Keratinocyte (primary cell): Measurements from ENCODE around the gene SLC25A15. TPM values are rescaled to one million over a fixed set of nuclear protein-coding genes. Genes with fewer than 3 reads are reported as not detected.

Experiments used
- DNase-seq: peaks from one replicate; pipeline ENCODE4 v3.0.0-alpha.2; 2011; ENCODE audit warnings: low read depth, missing footprints, low spot score
- FAIRE-seq: peaks from 2 replicates; lab custom pipeline; 2011; peaks lifted over from hg19 to GRCh38; lab: Jason Lieb, UNC
- H2AFZ ChIP-seq: 2 replicates; pipeline ENCODE4 v1.6.0; 2012; ENCODE audit warnings: low read length, control low read depth, inconsistent platforms; ENCODE audit not compliant: control insufficient read depth
- H3K27ac ChIP-seq: 2 replicates; pipeline ENCODE4 v1.5.1; 2011; ENCODE audit warnings: low read length; ENCODE audit not compliant: control insufficient read depth, insufficient read depth
- H3K27me3 ChIP-seq: 3 replicates; pipeline ENCODE4 v1.6.0; 2011; ENCODE audit warnings: low read length; ENCODE audit not compliant: control insufficient read depth, insufficient read depth; ENCODE audit errors: extremely low read depth
- H3K36me3 ChIP-seq, 2 experiments: 2 replicates in 1 of 2; 3 replicates in 1 of 2; pipeline ENCODE4 v1.5.1; 2011; ENCODE audit warnings: low read length in 2 of 2, mild to moderate bottlenecking in 1 of 2; ENCODE audit not compliant: control insufficient read depth in 2 of 2, insufficient read depth in 2 of 2; ENCODE audit errors: extremely low read depth in 1 of 2
- H3K4me1 ChIP-seq: 3 replicates; pipeline ENCODE4 v1.5.1; 2011; ENCODE audit warnings: low read length; ENCODE audit not compliant: control insufficient read depth, insufficient read depth; ENCODE audit errors: extremely low read depth
- H3K4me2 ChIP-seq: 3 replicates; pipeline ENCODE4 v1.6.0; 2011; ENCODE audit warnings: low read depth, low read length; ENCODE audit not compliant: control insufficient read depth, insufficient read depth; ENCODE audit errors: extremely low read depth
- H3K4me3 ChIP-seq, 3 experiments: fragments of 200-600 bp in 1 of 3; sonication (generic) in 1 of 3; 2 replicates in 2 of 3; 3 replicates in 1 of 3; pipeline ENCODE4 v1.5.1; 2011 to 2016; ENCODE audit warnings: low read length in 3 of 3, mild to moderate bottlenecking in 3 of 3, control low read depth in 2 of 3, inconsistent platforms in 1 of 3, low read depth in 1 of 3, mixed read lengths in 1 of 3, mixed run types in 1 of 3, moderate library complexity in 1 of 3; ENCODE audit not compliant: control insufficient read depth in 2 of 3, insufficient read depth in 2 of 3; ENCODE audit errors: extremely low read depth in 1 of 3
- H3K79me2 ChIP-seq: 2 replicates; pipeline ENCODE4 v1.6.0; 2012; ENCODE audit warnings: low read length; ENCODE audit not compliant: control insufficient read depth, insufficient read depth
- H3K9ac ChIP-seq: 3 replicates; pipeline ENCODE4 v1.6.0; 2011; ENCODE audit warnings: low read length; ENCODE audit not compliant: control insufficient read depth, insufficient read depth; ENCODE audit errors: extremely low read depth
- H3K9me1 ChIP-seq: 3 replicates; pipeline ENCODE4 v1.6.0; 2011; ENCODE audit warnings: low read length; ENCODE audit not compliant: control insufficient read depth, insufficient read depth; ENCODE audit errors: extremely low read depth
- H3K9me3 ChIP-seq: 2 replicates; pipeline ENCODE4 v1.5.1; 2012; ENCODE audit warnings: low read depth, low read length; ENCODE audit not compliant: control insufficient read depth
- H4K20me1 ChIP-seq: 3 replicates; pipeline ENCODE4 v1.6.0; 2011; ENCODE audit warnings: low read length; ENCODE audit not compliant: control insufficient read depth, insufficient read depth; ENCODE audit errors: extremely low read depth
- EZH2 ChIP-seq: IDR thresholded peaks from one replicate; pipeline ENCODE4 v1.6.1; 2012; ENCODE audit warnings: inconsistent platforms, mild to moderate bottlenecking, low read length, moderate library complexity
- dilution Hi-C: fragments of 300-500 bp; cut with MboI; formaldehyde crosslinking; loops from one replicate; pipeline ENCODE4 v1.7.0; 2020; ENCODE audit warnings: low sequenced_read_pairs; ENCODE audit not compliant: extremely low pct_ligation_motif_present
- polyA plus RNA-seq, 5 experiments: library from polyadenylated mRNA; depleted of rRNA in 3 of 5; stranded (reverse) in 3 of 5; stranded (forward) in 1 of 5; unstranded in 1 of 5; fragments of >200 nt; gene quantifications; 1 replicate in 1 of 5; 2 replicates in 3 of 5; 3 replicates in 1 of 5; pipeline versions ENCODE4 v1.2.1 to v1.2.3, GENCODE V29; 2011 to 2012; ENCODE audit warnings: missing spikeins in 2 of 5, low read depth in 1 of 5, low replicate concordance in 1 of 5
- TF ChIP-seq, protein P1 (sequence below), 3 experiments: IDR thresholded peaks in 1 of 3; conservative IDR thresholded peaks in 1 of 3; optimal IDR thresholded peaks in 1 of 3; 2 replicates in 2 of 3; 3 replicates in 1 of 3; pipeline versions ENCODE3 to v1.5.1; 2011; ENCODE audit warnings: low read length in 3 of 3, mild to moderate bottlenecking in 3 of 3, moderate library complexity in 2 of 3, control low read depth in 1 of 3, inconsistent platforms in 1 of 3; ENCODE audit not compliant: insufficient read depth in 2 of 3; ENCODE audit errors: extremely low read depth in 1 of 3

Gene SLC25A15
- polyA plus RNA-seq, 1 donor (not counting 4 experiments of a cell fraction or from before 2014, with no cell fraction given): 13.1 TPM

GRCh38 chr13:40777809-40778175 is 11.6 kb upstream of the SLC25A15 start:
- DNase-seq (no peak), FAIRE-seq (no peak)
- Histone ChIP-seq H3K4me3 (no peak overlapping the region), H3K9me3 (no peaks in the 10 kb centered on the region), H3K36me3 (no peaks in the 10 kb centered on the region), H3K27ac (no peak overlapping the region), H3K4me1 (peaks cover 14% of the 10 kb centered on the region), H3K79me2 (no peaks in the 10 kb centered on the region), H2AFZ (peak overlapping the region; percentile 45), H3K27me3 (no peaks in the 10 kb centered on the region), H3K9me1 (no peaks in the 10 kb centered on the region), H3K9ac (no peak overlapping the region), H3K4me2 (no peak overlapping the region), H4K20me1 (no peaks in the 10 kb centered on the region)
- TF ChIP-seq EZH2: no peak
- TF ChIP-seq, protein P1, sequence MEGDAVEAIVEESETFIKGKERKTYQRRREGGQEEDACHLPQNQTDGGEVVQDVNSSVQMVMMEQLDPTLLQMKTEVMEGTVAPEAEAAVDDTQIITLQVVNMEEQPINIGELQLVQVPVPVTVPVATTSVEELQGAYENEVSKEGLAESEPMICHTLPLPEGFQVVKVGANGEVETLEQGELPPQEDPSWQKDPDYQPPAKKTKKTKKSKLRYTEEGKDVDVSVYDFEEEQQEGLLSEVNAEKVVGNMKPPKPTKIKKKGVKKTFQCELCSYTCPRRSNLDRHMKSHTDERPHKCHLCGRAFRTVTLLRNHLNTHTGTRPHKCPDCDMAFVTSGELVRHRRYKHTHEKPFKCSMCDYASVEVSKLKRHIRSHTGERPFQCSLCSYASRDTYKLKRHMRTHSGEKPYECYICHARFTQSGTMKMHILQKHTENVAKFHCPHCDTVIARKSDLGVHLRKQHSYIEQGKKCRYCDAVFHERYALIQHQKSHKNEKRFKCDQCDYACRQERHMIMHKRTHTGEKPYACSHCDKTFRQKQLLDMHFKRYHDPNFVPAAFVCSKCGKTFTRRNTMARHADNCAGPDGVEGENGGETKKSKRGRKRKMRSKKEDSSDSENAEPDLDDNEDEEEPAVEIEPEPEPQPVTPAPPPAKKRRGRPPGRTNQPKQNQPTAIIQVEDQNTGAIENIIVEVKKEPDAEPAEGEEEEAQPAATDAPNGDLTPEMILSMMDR (optimal IDR thresholded peaks at IDR 0.05 in 1 of 3, IDR thresholded peaks at IDR 0.05 in 1 of 3, conservative IDR thresholded peaks at IDR 0.05 in 1 of 3; ENCODE audit: extremely low read depth in 1 of 3, insufficient read depth in 2 of 3, low read length in 3 of 3): no peak
- dilution Hi-C loops: no loop called here

DNA sequence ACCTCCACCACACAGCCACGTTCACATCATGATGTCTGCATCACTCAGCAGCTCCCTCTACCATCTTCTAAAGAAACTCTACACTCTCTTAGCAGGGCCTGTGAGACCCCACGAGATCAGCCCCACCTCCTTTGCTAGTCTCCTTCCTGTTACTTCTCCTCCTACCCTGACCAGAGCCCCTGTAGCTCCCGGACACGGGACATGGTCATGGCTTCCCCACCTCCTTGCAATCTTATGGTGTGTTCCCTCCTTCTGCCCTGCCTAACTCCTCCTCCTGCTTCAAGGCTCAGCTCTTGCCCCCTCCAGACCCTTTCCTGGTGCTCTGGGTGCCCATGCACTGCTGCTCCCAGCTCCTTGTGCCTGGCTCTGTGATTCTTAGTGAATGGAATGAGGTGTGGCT is 10.4 kb upstream of the SLC25A15 start:
- Histone ChIP-seq H3K4me3 (no peak overlapping the region), H4K20me1 (no peaks in the 10 kb centered on the region), H3K9ac (no peak overlapping the region), H3K36me3 (no peaks in the 10 kb centered on the region), H3K4me1 (peaks cover 14% of the 10 kb centered on the region), H3K4me2 (no peak overlapping the region), H2AFZ (no peak overlapping the region), H3K9me3 (no peaks in the 10 kb centered on the region), H3K9me1 (no peaks in the 10 kb centered on the region), H3K27ac (no peak overlapping the region), H3K27me3 (no peaks in the 10 kb centered on the region), H3K79me2 (no peaks in the 10 kb centered on the region)
- dilution Hi-C loops: no loop called here
- DNase-seq (no peak), FAIRE-seq (no peak)
- TF ChIP-seq, protein P1 (optimal IDR thresholded peaks at IDR 0.05 in 1 of 3, IDR thresholded peaks at IDR 0.05 in 1 of 3, conservative IDR thresholded peaks at IDR 0.05 in 1 of 3; ENCODE audit: extremely low read depth in 1 of 3, insufficient read depth in 2 of 3, low read length in 3 of 3): no peak
- TF ChIP-seq EZH2: no peak
